ENCODE data around the gene CLN5.
"Not testable (repeated sequence)": the region's sequence is repeated elsewhere in the genome, so short reads cannot be mapped to it uniquely, and the experiment has no call there.

Gene CLN5

GRCh38 chr13:76953968-76954367 is 37.9 kb upstream of the CLN5 start:
- no peak for TF ChIP-seq CTCF (IDR thresholded peaks at IDR 0.05; ENCODE audit: borderline replicate concordance, control extremely low read depth, extremely low read depth, insufficient read depth, missing control alignments)
- no peak for DNase-seq (ENCODE audit: low spot score)
- in situ Hi-C loops (cut with MboI; ENCODE audit: low sequenced_read_pairs, unreplicated experiment): no loop called here

DNA sequence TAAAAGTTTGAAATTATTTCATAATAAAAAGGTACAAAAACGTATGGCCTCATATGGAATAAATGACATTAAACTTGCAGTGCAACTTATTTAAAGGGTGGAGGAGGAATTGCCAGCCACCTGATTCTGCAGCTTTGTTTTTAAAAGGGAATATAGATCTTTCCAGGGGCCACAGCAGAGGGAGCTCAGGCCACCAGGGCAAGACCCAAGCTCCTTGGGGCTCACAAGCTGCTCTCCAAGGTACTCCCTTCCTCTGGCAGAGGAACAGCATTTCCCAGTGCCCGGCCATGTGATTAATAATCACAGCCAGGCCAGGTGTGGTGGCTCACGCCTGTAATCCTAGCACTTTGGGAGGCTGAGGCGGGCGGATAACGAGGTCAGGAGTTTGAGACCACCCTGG is 37.3 kb upstream of the CLN5 start:
- in situ Hi-C loops (cut with MboI; ENCODE audit: low sequenced_read_pairs, unreplicated experiment): no loop called here
- no peak for TF ChIP-seq CTCF (IDR thresholded peaks at IDR 0.05; ENCODE audit: borderline replicate concordance, control extremely low read depth, extremely low read depth, insufficient read depth, missing control alignments)
- DNase-seq (ENCODE audit: low spot score): no peak

DNA sequence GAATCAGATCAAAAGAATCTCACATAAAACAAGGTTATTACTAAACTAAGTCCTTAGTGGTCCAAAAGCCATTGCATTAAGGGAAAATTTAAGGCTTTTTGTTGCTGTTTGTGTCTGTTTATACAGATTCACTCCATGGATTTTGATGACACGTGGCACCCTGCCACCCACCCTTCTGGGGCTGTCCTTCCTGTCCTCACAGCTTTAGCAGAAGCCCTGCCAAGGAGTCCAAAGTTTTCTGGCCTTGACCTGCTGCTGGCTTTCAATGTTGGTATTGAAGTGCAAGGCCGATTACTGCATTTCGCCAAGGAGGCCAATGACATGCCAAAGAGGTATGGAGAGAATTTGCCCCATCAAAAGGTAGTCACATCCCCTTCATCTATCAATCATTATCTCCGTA is 36.7 kb upstream of the CLN5 start:
- in situ Hi-C loops (cut with MboI; ENCODE audit: low sequenced_read_pairs, unreplicated experiment): no loop called here
- TF ChIP-seq CTCF (IDR thresholded peaks at IDR 0.05; ENCODE audit: borderline replicate concordance, control extremely low read depth, extremely low read depth, insufficient read depth, missing control alignments): no peak
- no peak for DNase-seq (ENCODE audit: low spot score)

DNA sequence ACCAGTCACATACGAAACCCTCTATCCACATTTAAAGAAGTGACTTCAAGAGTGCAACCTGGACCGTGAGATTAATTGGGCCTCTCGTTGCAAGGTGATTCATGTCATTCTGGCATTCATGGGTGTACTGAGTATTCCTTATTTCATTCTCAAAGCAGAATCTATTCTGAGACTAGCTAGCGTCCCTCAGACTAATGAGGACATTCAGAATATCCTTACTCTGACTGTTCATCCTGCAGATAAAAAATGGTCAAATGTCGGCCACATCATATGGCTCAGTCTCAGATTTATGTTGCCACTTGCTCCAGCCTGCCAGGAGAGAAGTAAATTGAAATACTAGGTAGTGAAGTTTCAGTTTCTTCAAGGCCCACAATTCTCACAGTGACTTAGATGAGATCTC is 36.2 kb upstream of the CLN5 start:
- DNase-seq (ENCODE audit: low spot score): no peak
- in situ Hi-C loops (cut with MboI; ENCODE audit: low sequenced_read_pairs, unreplicated experiment): no loop called here
- no peak for TF ChIP-seq CTCF (IDR thresholded peaks at IDR 0.05; ENCODE audit: borderline replicate concordance, control extremely low read depth, extremely low read depth, insufficient read depth, missing control alignments)

DNA sequence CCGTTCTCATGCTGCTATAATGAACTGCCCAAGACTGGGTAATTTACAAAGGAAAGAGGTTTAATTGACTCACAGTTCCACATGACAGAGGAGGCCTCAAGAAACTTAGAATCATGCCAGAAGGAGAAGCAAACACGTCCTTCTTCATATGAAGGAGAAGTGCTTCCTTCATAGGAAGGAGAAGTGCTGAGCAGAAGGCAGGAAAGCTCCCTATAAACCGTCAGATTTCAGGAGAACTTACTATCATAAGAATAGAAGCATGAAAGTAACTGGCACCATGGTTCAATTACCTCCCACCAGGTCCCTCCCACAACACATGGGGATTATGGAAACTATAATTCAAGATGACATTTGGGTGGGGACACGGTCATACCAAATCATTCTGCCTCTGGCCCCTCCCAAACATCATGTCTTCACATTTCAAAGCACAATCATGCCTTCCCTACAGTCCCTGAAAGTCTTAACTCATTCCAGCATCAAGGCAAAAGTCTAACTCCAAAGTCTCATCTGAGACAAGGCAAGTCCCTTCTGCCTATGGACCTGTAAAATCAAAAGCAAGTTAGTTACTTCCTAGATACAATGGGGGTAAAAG is 32.9 kb upstream of the CLN5 start:
- no peak for DNase-seq (ENCODE audit: low spot score)
- in situ Hi-C loops (cut with MboI; ENCODE audit: low sequenced_read_pairs, unreplicated experiment): no loop called here
- TF ChIP-seq CTCF (IDR thresholded peaks at IDR 0.05; ENCODE audit: borderline replicate concordance, control extremely low read depth, extremely low read depth, insufficient read depth, missing control alignments): no peak

- in situ Hi-C loops (cut with MboI; ENCODE audit: low sequenced_read_pairs, unreplicated experiment); DNase-seq (ENCODE audit: low spot score): not testable (repeated sequence)
Measured at GRCh38 chr13:76959734-76960133, 32.1 kb upstream of the CLN5 start.

- no peak for DNase-seq (ENCODE audit: low spot score)
- no peak for TF ChIP-seq CTCF (IDR thresholded peaks at IDR 0.05; ENCODE audit: borderline replicate concordance, control extremely low read depth, extremely low read depth, insufficient read depth, missing control alignments)
- in situ Hi-C loops (cut with MboI; ENCODE audit: low sequenced_read_pairs, unreplicated experiment): no loop called here
Measured at GRCh38 chr13:76965759-76966421, 26.0 kb upstream of the CLN5 start.
